ENCODE results near the gene BST1. TPM values are rescaled to one million over a fixed set of nuclear protein-coding genes. Genes with fewer than 3 reads are reported as not detected.

Gene BST1
- 0.80 TPM for total RNA-seq

DNA sequence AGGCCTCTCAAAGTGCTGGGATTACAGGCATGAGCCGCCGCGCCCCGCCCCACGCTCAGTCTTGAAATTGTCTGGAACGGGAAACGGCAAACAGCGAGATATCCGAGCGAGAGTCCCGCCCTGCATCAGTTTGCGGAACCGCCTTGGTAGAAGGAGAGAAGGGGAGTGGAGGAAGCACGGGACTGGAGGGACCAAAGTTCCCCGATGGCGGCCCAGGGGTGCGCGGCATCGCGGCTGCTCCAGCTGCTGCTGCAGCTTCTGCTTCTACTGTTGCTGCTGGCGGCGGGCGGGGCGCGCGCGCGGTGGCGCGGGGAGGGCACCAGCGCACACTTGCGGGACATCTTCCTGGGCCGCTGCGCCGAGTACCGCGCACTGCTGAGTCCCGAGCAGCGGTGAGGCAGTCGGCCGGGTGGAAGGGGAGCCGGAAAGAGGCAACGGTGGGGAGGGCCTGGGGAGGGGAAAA, at the start of gene BST1:
TSS of gene BST1 (plus strand) at position 125 of the 463 bp plus-strand sequence. CDS start at position 205, 80 bp downstream.
- ATAC-seq: peak; percentile 61

GRCh38 chr4:15653420-15653819, 49.4 kb upstream of the BST1 start:
- no peak for ATAC-seq

DNA sequence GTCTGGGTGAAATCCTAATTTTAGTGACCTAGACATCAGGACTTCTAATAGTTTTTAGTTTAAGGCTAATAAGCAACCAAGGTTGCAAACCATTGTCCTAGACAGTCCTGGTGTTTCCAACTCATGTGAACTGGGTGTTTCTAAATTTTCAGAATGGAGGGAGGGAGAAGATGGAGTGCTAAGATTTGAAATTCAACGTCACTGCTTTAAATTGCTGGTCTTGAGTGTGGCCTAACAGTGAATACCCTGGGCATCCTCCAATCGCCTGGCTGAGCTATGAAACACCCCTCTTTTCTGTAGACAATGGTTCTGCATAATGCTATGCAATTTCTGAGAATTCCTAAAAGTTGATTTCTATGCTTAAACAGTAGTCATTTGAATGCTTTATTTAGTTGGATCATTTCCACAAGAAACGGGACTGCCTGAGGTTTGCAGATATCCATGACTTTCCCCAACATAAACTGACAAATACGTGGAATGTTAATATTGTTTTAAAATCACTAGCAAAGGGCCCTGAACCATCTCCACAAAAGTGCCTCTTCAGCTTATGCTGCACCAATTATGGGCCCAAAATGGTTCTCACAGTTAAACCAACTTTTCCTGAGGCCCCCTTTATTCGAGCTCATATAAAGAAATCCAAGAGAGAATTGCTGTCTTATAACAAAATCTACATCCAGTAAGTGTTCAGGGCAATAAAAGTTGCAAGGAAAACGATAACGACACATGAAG, 48.8 kb upstream of the BST1 start:
- ATAC-seq: no peak

- ATAC-seq: peak; percentile 63
Observed at GRCh38 chr4:15654593-15655222, 48.2 kb upstream of the BST1 start.

DNA sequence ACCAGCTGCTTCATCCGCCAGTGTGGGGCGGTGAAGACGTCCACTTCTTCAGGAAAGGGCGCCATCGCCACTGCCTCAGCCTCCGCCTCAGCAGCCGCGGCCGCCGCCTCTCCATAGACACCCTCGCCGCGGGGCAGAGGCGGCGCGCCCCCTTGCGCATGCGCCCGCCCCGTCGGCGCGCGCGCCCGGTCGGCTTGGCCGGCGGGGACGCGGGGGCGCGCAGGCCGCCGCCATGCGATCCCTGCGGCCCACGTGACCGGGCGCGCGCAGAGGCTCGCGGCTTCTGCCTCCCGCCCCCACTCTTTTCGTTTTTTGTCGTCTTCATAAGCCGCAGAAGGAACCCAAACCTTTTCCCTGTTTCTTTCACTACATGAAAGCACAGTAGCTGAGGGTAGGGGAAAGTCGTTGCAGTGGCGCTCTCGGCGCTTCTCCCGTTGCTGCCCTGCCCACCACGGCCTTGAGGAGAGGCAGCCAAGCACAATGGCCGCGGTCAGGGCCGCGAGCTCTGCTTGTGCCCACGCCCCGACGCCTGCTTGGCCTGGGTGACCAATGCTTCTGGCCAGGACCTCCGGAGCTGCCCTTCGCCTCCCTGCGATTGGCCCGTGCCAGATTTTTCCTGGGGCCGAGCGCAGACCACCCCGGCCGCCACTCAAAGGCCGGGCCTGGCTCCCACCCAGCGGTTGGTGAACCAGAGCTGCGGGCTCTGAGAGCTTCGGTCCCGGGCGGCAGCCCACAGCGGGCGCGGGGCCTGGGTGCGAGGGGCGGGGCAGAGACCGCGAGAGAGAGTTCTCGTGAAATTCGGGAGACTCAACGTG, 47.4 kb upstream of the BST1 start, which contains the start of gene FBXL5:
TSS of gene FBXL5 (minus strand) at position 135 of the 815 bp plus-strand sequence. CDS start at position 65, 70 bp downstream.
- peak; percentile 87 for ATAC-seq

- no peak for ATAC-seq
Observed at GRCh38 chr4:15656038-15656470, 46.8 kb upstream of the BST1 start.

DNA sequence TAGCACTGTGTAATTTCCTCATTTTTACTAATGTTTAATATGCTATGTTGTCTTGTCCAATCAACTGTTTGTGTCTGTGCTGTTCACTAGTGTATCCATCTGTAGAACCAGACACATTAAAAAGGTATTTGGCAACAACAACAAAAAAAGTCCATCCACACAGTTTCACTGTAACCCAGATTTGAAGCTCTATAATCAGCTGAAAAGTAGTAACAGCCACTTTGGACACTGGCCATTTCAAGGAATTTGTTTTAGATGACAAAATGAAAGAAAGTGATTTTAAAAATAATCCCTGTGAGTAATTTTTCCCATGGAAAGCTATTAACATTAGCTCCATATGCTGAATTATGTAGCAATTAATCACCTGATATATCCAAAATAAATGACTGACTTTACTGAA, 45.5 kb upstream of the BST1 start:
- no peak for ATAC-seq

DNA sequence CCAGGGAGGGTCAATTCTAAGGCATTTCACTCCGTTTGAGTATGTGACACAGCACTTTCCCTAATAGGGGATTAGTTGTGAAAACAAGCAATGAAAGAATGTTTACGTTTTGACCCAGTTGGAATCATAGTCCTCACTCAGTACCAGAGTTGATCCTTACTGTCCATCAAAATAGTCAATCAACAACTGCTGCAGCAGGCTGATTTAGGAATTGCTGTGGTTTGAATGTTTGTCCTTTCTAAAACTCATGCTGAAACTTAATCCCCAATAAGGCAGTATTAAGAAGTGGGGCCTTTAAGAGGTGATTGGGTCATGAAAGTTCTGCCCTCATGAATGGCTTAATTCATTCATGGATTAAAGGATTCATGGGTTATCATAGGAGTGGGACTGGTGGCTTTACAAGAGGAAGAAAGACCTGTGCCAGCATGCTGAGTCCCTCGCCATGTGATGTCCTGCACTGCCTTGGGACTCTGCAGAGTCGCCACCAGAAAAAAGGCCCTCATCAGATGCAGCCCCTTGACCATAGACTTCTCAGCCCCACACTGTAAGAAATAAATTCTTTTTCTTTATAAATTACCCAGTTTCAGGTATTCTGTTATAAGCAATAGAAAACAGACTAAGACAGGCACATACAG, 44.6 kb upstream of the BST1 start:
- no peak for ATAC-seq

DNA sequence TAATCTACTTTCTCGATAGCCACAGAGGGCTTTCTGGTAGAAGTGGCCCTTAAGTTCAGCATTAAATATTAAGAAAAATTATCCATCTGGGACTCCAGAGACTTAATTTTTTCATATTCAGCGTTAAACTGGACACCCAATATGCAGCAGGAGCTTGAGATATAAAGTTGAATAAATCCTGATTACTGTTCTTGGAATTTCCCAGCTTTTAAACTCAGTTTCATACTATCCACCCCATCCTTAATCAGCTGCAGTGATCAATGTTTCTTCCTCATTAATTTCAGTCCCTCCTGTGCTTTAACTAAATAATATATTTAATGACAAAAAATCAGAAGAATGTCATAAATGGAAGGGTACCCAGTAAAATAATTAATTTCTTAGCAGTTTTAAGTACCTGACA, 44.1 kb upstream of the BST1 start:
- ATAC-seq: no peak

DNA sequence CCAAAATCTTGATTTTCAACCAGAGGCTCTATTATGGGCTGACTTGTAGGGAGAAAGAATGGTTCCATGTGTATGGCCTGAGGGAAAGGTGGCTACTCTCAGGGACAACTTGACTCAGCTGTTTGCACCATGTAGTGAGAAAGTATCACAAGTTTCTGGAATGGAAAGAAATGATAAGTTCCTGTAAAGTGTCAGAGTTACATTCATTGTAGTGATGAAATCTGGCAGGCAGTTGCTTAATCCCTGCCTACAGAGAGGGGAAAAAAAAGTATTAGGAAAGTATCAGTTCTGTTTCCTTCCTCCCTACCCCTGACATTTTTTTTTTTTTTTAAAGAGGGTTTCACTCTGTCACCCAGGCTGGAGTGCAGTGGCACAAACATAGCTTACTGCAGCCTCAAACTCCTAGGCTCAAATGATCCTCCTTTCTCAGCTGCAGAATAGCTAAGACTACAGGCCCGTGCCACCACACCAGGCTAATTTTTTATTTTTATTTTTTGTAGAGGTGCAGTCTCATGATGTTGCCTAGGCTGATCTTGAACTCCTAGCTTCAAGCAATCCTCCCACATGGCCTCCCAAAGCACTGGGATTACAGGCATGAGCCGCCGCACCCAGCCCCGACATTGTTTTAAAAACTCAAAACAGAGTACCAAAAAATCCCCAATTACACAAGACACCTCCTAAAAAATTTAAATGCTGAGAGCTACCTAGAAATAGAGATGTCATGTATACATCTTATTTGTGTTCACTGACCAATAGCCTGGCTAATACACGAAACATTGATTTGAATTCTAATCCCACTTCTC, 42.9 kb upstream of the BST1 start:
- peak; percentile 53 for ATAC-seq

GRCh38 chr4:15665753-15666365, 37.0 kb upstream of the BST1 start:
- peak; percentile 96 for ATAC-seq

- no peak for ATAC-seq
Observed at GRCh38 chr4:15667006-15667405, 35.9 kb upstream of the BST1 start.

DNA sequence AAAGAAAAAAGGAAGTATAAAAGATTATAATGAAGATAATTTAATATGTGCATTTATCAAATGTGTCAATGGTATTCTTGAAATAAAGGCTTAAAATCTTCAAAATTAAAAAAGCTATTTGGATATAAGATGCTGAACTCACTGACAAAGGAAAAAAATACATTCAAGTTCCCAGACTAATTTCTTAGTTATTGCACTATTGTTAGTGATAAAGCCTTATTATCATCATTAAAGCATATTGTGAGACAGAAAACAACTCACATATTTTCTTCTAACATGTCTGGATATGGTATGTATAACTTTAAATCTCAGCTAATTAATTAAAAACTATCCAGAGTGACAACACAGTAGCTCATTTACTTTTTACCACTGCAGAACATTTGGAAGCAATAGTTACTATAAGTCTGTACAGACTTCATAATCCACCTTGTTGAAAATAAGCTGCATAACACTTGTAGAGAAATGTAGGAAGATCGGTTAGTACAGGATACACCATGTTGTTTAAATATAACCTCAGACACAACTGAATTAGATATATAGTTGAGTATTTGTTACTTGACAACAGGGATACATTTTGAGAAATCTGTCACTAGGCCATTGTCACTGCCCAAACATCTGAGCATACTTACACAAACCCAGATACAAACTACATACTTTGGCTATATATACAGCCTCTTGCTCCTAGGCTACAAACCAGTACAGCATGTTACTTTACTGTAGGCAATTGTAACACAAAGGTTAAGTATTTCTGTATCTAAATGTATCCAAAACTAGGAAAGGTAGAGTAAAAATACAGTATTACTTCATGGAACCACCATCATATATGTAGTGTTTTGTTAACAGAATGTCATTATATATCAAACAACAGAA, 34.1 kb upstream of the BST1 start:
- ATAC-seq: no peak

DNA sequence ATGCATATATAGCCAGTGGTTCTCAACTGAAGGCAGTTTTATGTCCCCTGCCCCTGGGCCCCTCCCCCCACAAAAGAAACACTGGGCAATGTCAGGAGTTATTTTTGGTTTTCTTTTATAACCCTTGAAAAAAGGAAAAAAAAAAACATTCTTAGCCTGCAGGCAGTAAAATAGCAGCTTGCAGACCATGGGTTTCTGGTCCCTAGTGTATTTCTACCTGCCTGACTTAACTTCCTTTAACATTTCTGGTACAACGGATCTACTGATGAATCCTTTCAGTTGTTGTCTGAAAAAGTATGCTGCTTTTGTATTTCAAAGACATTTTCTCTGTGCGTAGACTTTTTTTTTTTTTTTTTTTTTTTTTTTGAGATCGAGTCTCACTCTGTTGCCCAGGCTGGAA, 32.3 kb upstream of the BST1 start:
- ATAC-seq: no peak

DNA sequence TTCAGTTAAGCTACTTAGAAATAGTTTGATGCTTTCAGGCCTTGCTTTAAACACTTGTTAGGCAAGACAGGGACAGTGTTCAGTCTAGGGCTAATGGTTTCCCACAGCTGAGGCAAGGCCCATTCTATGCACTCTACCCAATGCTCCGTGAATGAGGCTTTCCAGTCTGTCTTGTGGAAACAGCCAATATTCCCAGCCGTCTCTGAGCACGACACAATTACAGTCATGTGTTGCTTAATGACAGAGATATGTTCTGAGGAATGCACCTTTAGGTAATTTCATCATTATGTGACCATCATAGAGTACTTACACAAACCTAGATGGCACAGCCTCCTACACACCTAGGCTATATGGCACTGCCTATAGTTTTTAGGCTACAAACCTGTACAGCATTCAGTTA, 30.8 kb upstream of the BST1 start:
- no peak for ATAC-seq

GRCh38 chr4:15673337-15673736, 29.5 kb upstream of the BST1 start:
- no peak for ATAC-seq

DNA sequence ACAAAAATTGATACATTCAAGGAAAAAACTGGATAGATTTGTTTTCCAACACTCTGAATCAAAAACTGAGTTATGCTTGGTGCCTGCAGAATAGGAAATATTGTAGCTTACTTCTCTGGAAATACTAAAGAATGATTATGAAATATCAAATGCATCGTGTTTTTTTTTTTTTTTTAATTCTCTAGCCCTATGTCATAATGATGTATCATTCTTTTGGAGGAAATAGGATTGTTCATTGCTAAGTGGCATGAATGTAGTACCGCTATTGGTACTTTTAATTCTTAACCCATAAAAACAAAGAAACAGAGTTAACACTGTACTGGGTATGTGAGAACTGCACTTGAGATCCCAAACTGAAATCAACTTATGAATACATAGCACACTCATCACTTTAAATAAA, 28.8 kb upstream of the BST1 start:
- ATAC-seq: peak; percentile 33

DNA sequence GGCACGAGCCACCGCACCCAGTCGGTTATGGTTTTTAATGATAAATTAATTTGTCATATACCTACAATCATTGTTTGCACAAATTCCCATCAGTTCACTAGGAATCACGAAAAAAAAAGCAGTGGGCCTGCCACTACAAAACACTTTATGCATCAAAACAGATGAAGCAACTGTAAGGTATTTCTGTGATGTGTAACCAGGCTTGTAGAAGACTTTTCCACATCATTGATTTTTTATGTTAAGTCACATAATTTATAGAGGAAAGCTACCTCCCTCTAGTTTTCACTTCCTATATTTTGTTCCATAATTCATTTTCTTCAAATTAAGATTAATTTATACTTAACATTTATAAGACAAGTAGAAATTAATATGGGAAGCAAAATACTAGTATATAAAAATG, 27.9 kb upstream of the BST1 start:
- ATAC-seq: no peak

DNA sequence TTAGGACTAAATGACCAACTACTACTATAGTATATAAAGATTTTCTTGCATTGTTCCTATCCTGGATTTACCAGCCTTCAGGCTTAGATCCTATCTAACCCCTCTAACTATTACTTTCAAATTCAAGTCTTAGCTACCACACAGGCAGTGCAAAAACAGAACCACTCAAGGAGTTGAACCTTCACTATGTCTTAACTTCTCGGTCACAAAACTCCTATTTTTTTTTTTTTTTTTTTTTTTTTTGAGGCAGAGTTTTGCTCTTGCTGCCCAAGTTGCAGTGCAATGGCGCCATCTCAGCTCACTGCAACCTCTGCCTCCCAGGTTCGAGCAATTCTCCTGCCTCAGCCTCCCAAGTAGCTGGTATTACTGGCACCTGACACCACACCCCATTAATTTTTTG, 27.5 kb upstream of the BST1 start:
- no peak for ATAC-seq

GRCh38 chr4:15676039-15676438, 26.8 kb upstream of the BST1 start:
- ATAC-seq: no peak

Data from esophagus mucosa (tissue), 1 donor.